ENCODE results near the gene THSD8. TPM values are rescaled to one million over a fixed set of nuclear protein-coding genes. Genes with fewer than 3 reads are reported as not detected.
"Not testable (repeated sequence)": the region's sequence is repeated elsewhere in the genome, so short reads cannot be mapped to it uniquely, and the experiment has no call there.

Gene THSD8
- total and polyA plus RNA-seq, 2 experiments from 2014 or later: 10.8 TPM; not detected in 1

GRCh38 chr19:12794196-12794941 is 7.5 kb upstream of the THSD8 start:
- no peak overlapping the region for H2AFZ ChIP-seq
- peak; percentile 43 for DNase-seq

GRCh38 chr19:12794971-12795381 is 6.9 kb upstream of the THSD8 start:
- DNase-seq: no peak
- 91 to 92% methylated on average over 9 of the region's 9 CpGs for WGBS, 2 experiments (ENCODE audit: low coverage in 1 of 2, low lambda C conversion rate in 2 of 2, missing lambda C conversion rate in 2 of 2)
- no peaks in the 10 kb centered on the region for H3K9me2 ChIP-seq (ENCODE audit: insufficient read depth)
- H2AFZ ChIP-seq: no peak overlapping the region
- H3F3A ChIP-seq (ENCODE audit: insufficient read depth): peaks cover 41% of the 10 kb centered on the region
- no peak overlapping the region for H3K4me3 ChIP-seq
- TF ChIP-seq EZH2phosphoT487 (IDR thresholded peaks at IDR 0.05; ENCODE audit: insufficient read depth, low read depth): no peak
- no peak for TF ChIP-seq EZH2 (IDR thresholded peaks at IDR 0.05; ENCODE audit: insufficient read depth, poor library complexity, severe bottlenecking)
- H3K9me3 ChIP-seq (ENCODE audit: low read depth): no peaks in the 10 kb centered on the region
- H3K36me3 ChIP-seq (ENCODE audit: low read depth): no peaks in the 10 kb centered on the region
- in situ Hi-C loops (cut with MboI): no loop called here
- H4K20me1 ChIP-seq (ENCODE audit: insufficient read depth): no peaks in the 10 kb centered on the region
- H3K79me2 ChIP-seq (ENCODE audit: insufficient read depth): peaks cover 19% of the 10 kb centered on the region
- no peak overlapping the region for H3K4me2 ChIP-seq (ENCODE audit: unreplicated experiment)
- H3K27ac ChIP-seq: peak overlapping the region; percentile 99
- H3K27me3 ChIP-seq (replicated peaks; ENCODE audit: insufficient read depth): no peaks in the 10 kb centered on the region
- 0 out of 2 replicates have a peak overlapping the region, but pooled peaks have one; percentile 98 for H3K9ac ChIP-seq
- peaks cover 19% of the 10 kb centered on the region for H3K4me1 ChIP-seq (ENCODE audit: insufficient read depth)

More at GRCh38 chr19:12794196-12794941, 7.5 kb upstream of the THSD8 start:
- peaks cover 42% of the 10 kb centered on the region for H3F3A ChIP-seq (ENCODE audit: insufficient read depth)
- H4K20me1 ChIP-seq (ENCODE audit: insufficient read depth): no peaks in the 10 kb centered on the region
- in situ Hi-C loops (cut with MboI): no loop called here
- H3K4me1 ChIP-seq (ENCODE audit: insufficient read depth): peaks cover 19% of the 10 kb centered on the region
- H3K9ac ChIP-seq: peak overlapping the region; percentile 98
- H3K27ac ChIP-seq: peak overlapping the region; percentile 99
- peak overlapping the region; percentile 85 for H3K4me2 ChIP-seq (ENCODE audit: unreplicated experiment)
- 70 to 71% methylated on average over 7 of the region's 7 CpGs for WGBS, 2 experiments (ENCODE audit: low coverage in 1 of 2, low lambda C conversion rate in 2 of 2, missing lambda C conversion rate in 2 of 2)
- TF ChIP-seq EZH2phosphoT487 (IDR thresholded peaks at IDR 0.05; ENCODE audit: insufficient read depth, low read depth) (no peak), EZH2 (IDR thresholded peaks at IDR 0.05; ENCODE audit: insufficient read depth, poor library complexity, severe bottlenecking) (no peak)
- peaks cover 19% of the 10 kb centered on the region for H3K79me2 ChIP-seq (ENCODE audit: insufficient read depth)
- no peaks in the 10 kb centered on the region for H3K36me3 ChIP-seq (ENCODE audit: low read depth)
- no peaks in the 10 kb centered on the region for H3K9me2 ChIP-seq (ENCODE audit: insufficient read depth)
- no peaks in the 10 kb centered on the region for H3K27me3 ChIP-seq (replicated peaks; ENCODE audit: insufficient read depth)
- no peaks in the 10 kb centered on the region for H3K9me3 ChIP-seq (ENCODE audit: low read depth)
- H3K4me3 ChIP-seq: peak overlapping the region; percentile 93

DNA sequence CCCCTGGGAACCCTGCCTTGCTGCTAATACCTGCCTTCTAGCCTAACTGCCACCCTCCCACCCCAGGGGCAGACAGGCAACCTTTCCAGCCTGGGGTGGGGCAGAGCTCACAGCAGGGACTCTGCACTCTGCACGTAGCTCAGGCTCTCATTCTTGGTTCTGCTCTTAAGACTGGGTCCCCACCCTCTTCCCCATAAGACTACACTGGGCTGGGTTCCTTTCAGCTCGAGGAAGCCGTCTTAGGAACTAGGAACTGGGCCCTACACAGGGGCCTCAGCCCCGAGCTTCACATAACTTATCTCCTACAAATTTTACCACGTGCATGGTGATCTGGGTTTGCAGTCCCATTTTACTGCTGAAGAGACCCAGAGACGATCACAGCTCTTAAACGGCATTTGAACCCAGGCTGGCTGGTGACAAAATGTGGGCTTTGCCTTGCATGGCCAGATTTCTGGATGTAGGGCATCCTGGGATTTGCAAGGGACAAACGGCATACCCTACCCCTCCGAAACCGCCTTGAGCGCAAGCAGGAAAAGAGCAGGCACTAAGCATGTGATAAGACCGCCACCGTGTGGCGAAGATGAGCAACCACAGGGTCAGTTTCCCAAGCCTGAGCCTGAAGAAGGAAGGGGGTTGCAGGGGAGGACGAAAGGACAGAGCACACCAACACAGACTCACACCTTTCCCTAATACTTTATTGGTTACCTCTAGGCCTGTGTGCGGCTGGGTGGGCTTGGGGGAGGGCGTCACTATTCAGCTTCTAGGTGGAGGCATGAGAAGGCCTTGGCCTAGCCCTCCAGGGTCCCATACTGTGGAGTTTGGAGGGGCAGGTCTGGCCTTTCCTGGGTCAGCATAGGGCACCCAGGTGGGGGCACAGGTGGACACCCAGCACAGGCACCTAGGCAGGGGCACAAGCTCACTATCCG is 5.5 kb upstream of the THSD8 start:
- H3K27me3 ChIP-seq (replicated peaks; ENCODE audit: insufficient read depth): no peaks in the 10 kb centered on the region
- H3F3A ChIP-seq (ENCODE audit: insufficient read depth): peaks cover 40% of the 10 kb centered on the region
- H3K4me1 ChIP-seq (ENCODE audit: insufficient read depth): peaks cover 10% of the 10 kb centered on the region; the same call in 1 of the 2 replicates
- WGBS, 2 experiments (ENCODE audit: low coverage in 1 of 2, low lambda C conversion rate in 2 of 2, missing lambda C conversion rate in 2 of 2): 5% methylated on average over 18 of the region's 18 CpGs
- H3K36me3 ChIP-seq (ENCODE audit: low read depth): no peaks in the 10 kb centered on the region
- H3K79me2 ChIP-seq (ENCODE audit: insufficient read depth): peaks cover 19% of the 10 kb centered on the region
- in situ Hi-C loops (cut with MboI): no loop called here
- peak overlapping the region; percentile 43 for H3K4me2 ChIP-seq (ENCODE audit: unreplicated experiment)
- H2AFZ ChIP-seq: peak overlapping the region; percentile 50
- no peaks in the 10 kb centered on the region for H3K9me3 ChIP-seq (ENCODE audit: low read depth)
- no peak for TF ChIP-seq EZH2phosphoT487 (IDR thresholded peaks at IDR 0.05; ENCODE audit: insufficient read depth, low read depth)
- no peak for TF ChIP-seq EZH2 (IDR thresholded peaks at IDR 0.05; ENCODE audit: insufficient read depth, poor library complexity, severe bottlenecking)
- peak overlapping the region; percentile 34 for H3K27ac ChIP-seq
- H3K9ac ChIP-seq: peak overlapping the region; percentile 11; the same call in 1 of the 2 replicates
- H3K9me2 ChIP-seq (ENCODE audit: insufficient read depth): no peaks in the 10 kb centered on the region
- no peaks in the 10 kb centered on the region for H4K20me1 ChIP-seq (ENCODE audit: insufficient read depth)
- peak; percentile 85 for DNase-seq
- 0 out of 2 replicates have a peak overlapping the region, but pooled peaks have one; percentile 25 for H3K4me3 ChIP-seq

DNA sequence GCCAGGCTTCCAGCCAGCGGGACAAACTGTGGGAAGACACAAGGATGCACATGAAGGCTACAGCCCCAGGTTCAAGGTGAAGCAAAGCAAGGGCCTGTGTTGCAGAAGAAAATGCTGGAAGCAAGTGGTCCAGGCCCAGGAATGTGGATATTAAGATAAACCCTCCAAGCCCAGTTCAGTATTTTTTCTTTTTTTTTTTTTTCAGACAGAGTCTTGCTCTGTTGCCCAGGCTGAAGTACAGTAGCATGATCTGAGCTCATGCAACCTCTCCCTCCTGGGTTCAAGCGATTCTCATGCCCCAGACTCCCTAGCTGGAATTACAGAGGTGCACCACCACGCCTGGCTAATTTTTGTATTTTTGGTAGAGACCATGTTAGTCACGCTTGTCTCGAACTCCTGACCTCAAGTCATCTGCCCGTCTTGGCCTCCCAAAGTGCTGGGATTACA is 4.7 kb upstream of the THSD8 start:
- Histone ChIP-seq H3K9me3 (ENCODE audit: low read depth) (no peaks in the 10 kb centered on the region), H2AFZ (no peak overlapping the region), H3F3A (ENCODE audit: insufficient read depth) (peaks cover 40% of the 10 kb centered on the region), H4K20me1 (ENCODE audit: insufficient read depth) (no peaks in the 10 kb centered on the region), H3K9ac (no peak overlapping the region), H3K27me3 (replicated peaks; ENCODE audit: insufficient read depth) (no peaks in the 10 kb centered on the region), H3K4me1 (ENCODE audit: insufficient read depth) (peaks cover 10% of the 10 kb centered on the region; the same call in 1 of the 2 replicates), H3K27ac (no peak overlapping the region), H3K4me3 (no peak overlapping the region), H3K9me2 (ENCODE audit: insufficient read depth) (no peaks in the 10 kb centered on the region), H3K36me3 (ENCODE audit: low read depth) (no peaks in the 10 kb centered on the region), H3K4me2 (ENCODE audit: unreplicated experiment) (no peak overlapping the region), H3K79me2 (ENCODE audit: insufficient read depth) (peaks cover 12% of the 10 kb centered on the region)
- no peak for DNase-seq
- 86 to 88% methylated on average over 6 of the region's 6 CpGs for WGBS, 2 experiments (ENCODE audit: low coverage in 1 of 2, low lambda C conversion rate in 2 of 2, missing lambda C conversion rate in 2 of 2)
- in situ Hi-C loops (cut with MboI): no loop called here
- TF ChIP-seq EZH2phosphoT487 (IDR thresholded peaks at IDR 0.05; ENCODE audit: insufficient read depth, low read depth) (no peak), EZH2 (IDR thresholded peaks at IDR 0.05; ENCODE audit: insufficient read depth, poor library complexity, severe bottlenecking) (no peak)

- H3K9me3 ChIP-seq (ENCODE audit: low read depth); in situ Hi-C loops (cut with MboI); DNase-seq: not testable (repeated sequence)
Observed at GRCh38 chr19:12797607-12798006, 4.3 kb upstream of the THSD8 start.

More at GRCh38 chr19:12797607-12798006, 4.3 kb upstream of the THSD8 start:
- not testable (repeated sequence) for H3K27ac ChIP-seq; H3K4me2 ChIP-seq (ENCODE audit: unreplicated experiment); H3K9me2 ChIP-seq (ENCODE audit: insufficient read depth); H3K27me3 ChIP-seq (replicated peaks; ENCODE audit: insufficient read depth); H3K79me2 ChIP-seq (ENCODE audit: insufficient read depth); H4K20me1 ChIP-seq (ENCODE audit: insufficient read depth); H3K9ac ChIP-seq; H3K4me3 ChIP-seq; H2AFZ ChIP-seq; H3K36me3 ChIP-seq (ENCODE audit: low read depth)
- Histone ChIP-seq H3F3A (ENCODE audit: insufficient read depth) (peaks cover 40% of the 10 kb centered on the region), H3K4me1 (ENCODE audit: insufficient read depth) (peaks cover 10% of the 10 kb centered on the region; the same call in 1 of the 2 replicates)
- 95 to 96% methylated on average over 7 of the region's 7 CpGs for WGBS, 2 experiments (ENCODE audit: low coverage in 1 of 2, low lambda C conversion rate in 2 of 2, missing lambda C conversion rate in 2 of 2)

Measured in GM23248 (cell line).